IMR-90 (cell line): ENCODE measurements around the gene LRSAM1.

Experiments
- MAFK ChIP-seq: IDR thresholded peaks from 2 replicates; pipeline ENCODE4 v1.6.1; 2012; ENCODE audit warnings: low read depth, low read length, improper control_type of control experiment
- RFX5 ChIP-seq: IDR thresholded peaks from 2 replicates; pipeline ENCODE4 v1.8.0; 2012; ENCODE audit warnings: low read depth, mild to moderate bottlenecking, low read length, moderate library complexity
- TF ChIP-seq, protein P1 (sequence below): conservative IDR thresholded peaks from 2 replicates; pipeline ENCODE4 v1.5.1; 2012; ENCODE audit warnings: mild to moderate bottlenecking, low read depth, low read length, improper control_type of control experiment

DNA sequence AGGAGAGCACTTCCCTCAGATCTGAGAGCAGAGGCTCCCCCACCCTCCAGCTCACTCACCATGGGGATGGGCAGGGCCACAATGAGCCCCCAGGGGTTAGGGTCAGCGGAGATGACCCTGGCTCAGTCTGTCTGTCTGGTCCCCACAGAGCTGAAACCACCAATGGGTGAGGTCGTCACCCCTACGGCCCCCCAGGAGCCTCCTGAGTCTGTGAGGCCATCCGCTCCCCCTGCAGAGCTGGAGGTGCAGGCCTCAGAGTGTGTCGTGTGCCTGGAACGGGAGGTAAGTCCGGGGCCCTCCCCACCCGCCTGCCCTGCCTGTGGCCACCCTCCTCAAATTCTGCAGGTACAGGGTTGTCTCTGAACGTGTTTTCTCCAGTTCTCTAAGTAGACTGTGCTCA, 49.6 kb downstream of the LRSAM1 start:
- TF ChIP-seq, protein P1, sequence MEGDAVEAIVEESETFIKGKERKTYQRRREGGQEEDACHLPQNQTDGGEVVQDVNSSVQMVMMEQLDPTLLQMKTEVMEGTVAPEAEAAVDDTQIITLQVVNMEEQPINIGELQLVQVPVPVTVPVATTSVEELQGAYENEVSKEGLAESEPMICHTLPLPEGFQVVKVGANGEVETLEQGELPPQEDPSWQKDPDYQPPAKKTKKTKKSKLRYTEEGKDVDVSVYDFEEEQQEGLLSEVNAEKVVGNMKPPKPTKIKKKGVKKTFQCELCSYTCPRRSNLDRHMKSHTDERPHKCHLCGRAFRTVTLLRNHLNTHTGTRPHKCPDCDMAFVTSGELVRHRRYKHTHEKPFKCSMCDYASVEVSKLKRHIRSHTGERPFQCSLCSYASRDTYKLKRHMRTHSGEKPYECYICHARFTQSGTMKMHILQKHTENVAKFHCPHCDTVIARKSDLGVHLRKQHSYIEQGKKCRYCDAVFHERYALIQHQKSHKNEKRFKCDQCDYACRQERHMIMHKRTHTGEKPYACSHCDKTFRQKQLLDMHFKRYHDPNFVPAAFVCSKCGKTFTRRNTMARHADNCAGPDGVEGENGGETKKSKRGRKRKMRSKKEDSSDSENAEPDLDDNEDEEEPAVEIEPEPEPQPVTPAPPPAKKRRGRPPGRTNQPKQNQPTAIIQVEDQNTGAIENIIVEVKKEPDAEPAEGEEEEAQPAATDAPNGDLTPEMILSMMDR, result no peak
- TF ChIP-seq RFX5 (no peak), MAFK (no peak)
